Smooth muscle cell (in vitro differentiated cells): ENCODE measurements around the gene XPO4. TPM values are rescaled to one million over a fixed set of nuclear protein-coding genes. Genes with fewer than 3 reads are reported as not detected.

ENCODE experiments used
- DNase-seq: peaks from one replicate; lab custom pipeline; 2025; ENCODE audit not compliant: unreplicated experiment; lab: John Stamatoyannopoulos, UW
- H2AFZ ChIP-seq: fragments of 200-600 bp; sonication (generic); 2 replicates; pipeline ENCODE4 v1.6.0; 2016; ENCODE audit warnings: antibody characterized with exemption, low read depth, mild to moderate bottlenecking
- H3F3A ChIP-seq: fragments of 200-600 bp; sonication (generic); 2 replicates; pipeline ENCODE4 v1.6.0; 2017; ENCODE audit warnings: antibody characterized with exemption, low read depth
- H3K27ac ChIP-seq: fragments of 200-600 bp; sonication (generic); 2 replicates; pipeline ENCODE4 v1.5.1; 2016; ENCODE audit warnings: low read depth, mild to moderate bottlenecking
- H3K27me3 ChIP-seq: fragments of 200-600 bp; sonication (generic); 2 replicates; pipeline ENCODE4 v1.6.1; 2016; ENCODE audit warnings: low read depth, mild to moderate bottlenecking
- H3K36me3 ChIP-seq: fragments of 200-600 bp; sonication (generic); 2 replicates; pipeline ENCODE4 v1.5.1; 2016; ENCODE audit warnings: low read depth
- H3K4me1 ChIP-seq: fragments of 200-600 bp; sonication (generic); 2 replicates; pipeline ENCODE4 v1.5.1; 2016; ENCODE audit warnings: low read depth
- H3K4me2 ChIP-seq: fragments of 200-600 bp; sonication (generic); 2 replicates; pipeline ENCODE4 v1.6.0; 2016; ENCODE audit warnings: mild to moderate bottlenecking
- H3K4me3 ChIP-seq: fragments of 200-600 bp; sonication (generic); 2 replicates; pipeline ENCODE4 v1.5.1; 2016; ENCODE audit warnings: mild to moderate bottlenecking
- H3K79me2 ChIP-seq: fragments of 200-600 bp; sonication (generic); 2 replicates; pipeline ENCODE4 v1.6.0; 2016; ENCODE audit warnings: low read depth, mild to moderate bottlenecking
- H3K9ac ChIP-seq: fragments of 200-600 bp; sonication (generic); 2 replicates; pipeline ENCODE4 v1.6.0; 2016; ENCODE audit warnings: low read depth
- H3K9me3 ChIP-seq: fragments of 200-600 bp; sonication (generic); replicated peaks from 2 replicates; pipeline ENCODE4 v1.5.1; 2016; ENCODE audit warnings: low read depth
- H4K20me1 ChIP-seq: fragments of 200-600 bp; sonication (generic); 2 replicates; pipeline ENCODE4 v1.6.0; 2016; ENCODE audit warnings: low read depth
- WGBS: methylation state at CpG from one replicate; pipeline ENCODE4 v1.1.7; 2016; ENCODE audit warnings: low lambda C conversion rate; 5-methylcytosine and 5-hydroxymethylcytosine counted together
- polyA plus RNA-seq: library from polyadenylated mRNA; unstranded; fragments of >200 nt; fragmentation: Nextera tagmentation; extraction: Ambion mirVana; gene quantifications from 2 replicates; pipeline ENCODE4 v1.2.1, GENCODE V29; 2016
- total RNA-seq: library from RNA; depleted of rRNA; stranded (reverse); fragments of >200 nt; gene quantifications from 2 replicates; pipeline ENCODE4 v1.2.3, GENCODE V29; 2014
- TF ChIP-seq, protein P1 (sequence below): fragments of 200-600 bp; sonication (generic); IDR thresholded peaks from 2 replicates; pipeline ENCODE4 v1.5.1; 2017; ENCODE audit warnings: borderline replicate concordance, mild to moderate bottlenecking, antibody characterized with exemption; ENCODE audit not compliant: insufficient read depth, poor library complexity, severe bottlenecking

XPO4 gene
- total and polyA plus RNA-seq, 2 experiments from 2014 or later, result 3.3 to 16.2 TPM

DNA sequence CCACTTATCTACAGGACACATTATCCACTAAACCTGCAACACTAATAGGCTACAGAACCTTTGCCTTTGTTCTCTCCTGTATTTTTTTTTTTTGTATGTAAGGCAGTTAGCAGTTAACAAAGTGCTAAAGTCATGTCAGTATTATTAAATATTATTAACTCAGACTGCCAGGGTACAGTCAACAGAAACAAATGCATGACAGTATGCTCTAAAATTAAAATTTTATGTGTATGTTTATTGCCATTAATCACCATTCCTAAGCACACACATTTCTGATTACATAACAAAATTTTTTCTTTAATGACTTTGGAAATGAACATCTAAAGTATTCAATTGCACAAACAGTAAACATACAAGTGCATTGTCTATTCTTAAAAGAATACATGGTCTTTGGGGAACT lies 41.7 kb downstream of the XPO4 start:
- Histone ChIP-seq H3K9me3 (no peaks in the 10 kb centered on the region), H3K4me2 (no peak overlapping the region), H4K20me1 (peaks cover 18% of the 10 kb centered on the region), H3K4me1 (no peaks in the 10 kb centered on the region), H3K36me3 (peaks cover 7% of the 10 kb centered on the region), H3K4me3 (no peak overlapping the region), H3K27ac (no peak overlapping the region), H3K9ac (no peak overlapping the region), H3K27me3 (no peaks in the 10 kb centered on the region), H2AFZ (no peak overlapping the region), H3F3A (no peaks in the 10 kb centered on the region), H3K79me2 (peaks cover 16% of the 10 kb centered on the region)
- DNase-seq, result no peak
- TF ChIP-seq, protein P1, sequence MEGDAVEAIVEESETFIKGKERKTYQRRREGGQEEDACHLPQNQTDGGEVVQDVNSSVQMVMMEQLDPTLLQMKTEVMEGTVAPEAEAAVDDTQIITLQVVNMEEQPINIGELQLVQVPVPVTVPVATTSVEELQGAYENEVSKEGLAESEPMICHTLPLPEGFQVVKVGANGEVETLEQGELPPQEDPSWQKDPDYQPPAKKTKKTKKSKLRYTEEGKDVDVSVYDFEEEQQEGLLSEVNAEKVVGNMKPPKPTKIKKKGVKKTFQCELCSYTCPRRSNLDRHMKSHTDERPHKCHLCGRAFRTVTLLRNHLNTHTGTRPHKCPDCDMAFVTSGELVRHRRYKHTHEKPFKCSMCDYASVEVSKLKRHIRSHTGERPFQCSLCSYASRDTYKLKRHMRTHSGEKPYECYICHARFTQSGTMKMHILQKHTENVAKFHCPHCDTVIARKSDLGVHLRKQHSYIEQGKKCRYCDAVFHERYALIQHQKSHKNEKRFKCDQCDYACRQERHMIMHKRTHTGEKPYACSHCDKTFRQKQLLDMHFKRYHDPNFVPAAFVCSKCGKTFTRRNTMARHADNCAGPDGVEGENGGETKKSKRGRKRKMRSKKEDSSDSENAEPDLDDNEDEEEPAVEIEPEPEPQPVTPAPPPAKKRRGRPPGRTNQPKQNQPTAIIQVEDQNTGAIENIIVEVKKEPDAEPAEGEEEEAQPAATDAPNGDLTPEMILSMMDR, result no peak

DNA sequence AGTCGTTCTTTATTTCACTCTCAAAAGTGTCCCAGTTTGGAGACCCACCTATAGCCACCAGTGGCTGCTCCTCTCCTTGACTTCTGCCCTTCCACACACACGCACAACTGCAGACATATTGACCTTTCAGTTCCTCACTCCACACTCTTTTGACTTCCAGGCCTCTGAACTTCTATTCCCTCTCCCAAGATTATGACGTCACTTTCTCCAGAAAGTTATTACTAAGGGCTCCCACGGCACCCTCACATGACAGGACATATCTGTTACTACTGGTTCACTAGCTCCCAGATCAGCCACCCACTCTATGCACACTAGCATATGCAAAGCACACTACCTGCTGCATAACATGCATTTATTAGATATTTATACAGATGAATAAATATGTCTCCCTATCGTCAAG lies 45.9 kb downstream of the XPO4 start:
- DNase-seq, result no peak
- Histone ChIP-seq H3K9ac (no peak overlapping the region), H3K9me3 (no peaks in the 10 kb centered on the region), H2AFZ (no peak overlapping the region), H3K36me3 (peaks cover 4% of the 10 kb centered on the region), H4K20me1 (no peaks in the 10 kb centered on the region), H3K4me3 (no peak overlapping the region), H3K4me2 (no peak overlapping the region), H3K27me3 (no peaks in the 10 kb centered on the region), H3K79me2 (no peaks in the 10 kb centered on the region), H3F3A (no peaks in the 10 kb centered on the region), H3K4me1 (no peaks in the 10 kb centered on the region), H3K27ac (no peak overlapping the region)
- 86% methylated on average over 5 of the region's 5 CpGs for WGBS
- TF ChIP-seq, protein P1, result no peak

DNA sequence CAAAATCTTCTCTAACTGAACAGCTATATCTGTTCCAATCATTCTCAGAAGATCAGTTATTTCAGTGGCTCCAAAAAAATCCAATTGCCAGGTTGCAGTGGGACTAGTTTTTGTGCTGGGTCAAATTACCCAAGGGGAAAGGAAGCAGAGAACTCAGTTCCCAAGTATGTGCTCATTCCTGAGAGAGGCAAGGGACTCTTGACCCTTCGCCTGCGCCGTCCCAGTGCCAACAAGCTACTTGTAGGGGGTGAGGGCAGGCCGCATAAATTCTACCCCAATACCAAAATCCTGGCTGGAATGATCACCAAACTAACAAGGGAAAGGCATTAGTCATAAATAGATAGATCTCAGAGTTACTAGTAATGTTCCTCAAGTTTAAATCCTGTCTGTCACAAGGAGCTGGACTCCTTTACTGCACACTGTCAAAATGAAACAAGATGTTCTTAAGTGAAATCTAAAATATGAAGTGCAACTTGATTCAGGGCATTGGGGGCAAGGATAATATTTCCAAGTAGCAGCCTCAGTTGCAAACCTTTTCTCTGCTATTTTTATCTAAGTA lies 50.6 kb downstream of the XPO4 start:
- TF ChIP-seq, protein P1, result no peak
- no peak for DNase-seq
- H3K9ac ChIP-seq, result no peak overlapping the region

DNA sequence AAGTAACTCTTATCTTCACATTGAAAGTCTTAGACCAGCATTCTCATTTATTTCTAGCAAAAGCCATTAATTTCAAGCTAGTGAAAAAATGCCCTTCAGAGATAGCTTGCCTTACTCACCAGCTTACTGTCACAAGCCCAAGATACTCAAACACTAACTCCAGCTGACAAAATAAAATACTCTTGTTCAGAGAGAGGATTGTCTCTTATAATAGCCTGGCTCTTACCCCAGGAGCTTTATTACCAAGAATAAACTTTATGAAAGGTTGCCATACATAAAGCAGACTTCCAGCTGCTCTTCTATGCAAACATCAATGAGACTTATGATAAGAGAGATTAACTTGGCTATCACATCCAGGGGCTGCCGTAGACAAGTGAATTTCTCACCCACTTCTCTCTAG lies 53.6 kb downstream of the XPO4 start:
- DNase-seq, result no peak
- Histone ChIP-seq H3K4me2 (peak overlapping the region; percentile 1), H3F3A (no peaks in the 10 kb centered on the region), H3K4me1 (peaks cover 5% of the 10 kb centered on the region), H3K27ac (peak overlapping the region; percentile 37), H3K9me3 (no peaks in the 10 kb centered on the region), H3K4me3 (no peak overlapping the region), H3K79me2 (peaks cover 7% of the 10 kb centered on the region), H3K27me3 (no peaks in the 10 kb centered on the region), H2AFZ (no peak overlapping the region), H3K36me3 (no peaks in the 10 kb centered on the region), H3K9ac (no peak overlapping the region), H4K20me1 (peaks cover 11% of the 10 kb centered on the region)
- TF ChIP-seq, protein P1, result no peak
- 18% methylated on average over 1 of the region's 1 CpG for WGBS

More for the DNA sequence above, 50.6 kb downstream of the XPO4 start:
- Histone ChIP-seq H3K36me3 (no peaks in the 10 kb centered on the region), H3K4me1 (peaks cover 5% of the 10 kb centered on the region), H3K4me2 (no peak overlapping the region), H2AFZ (no peak overlapping the region), H4K20me1 (peaks cover 11% of the 10 kb centered on the region), H3K27me3 (no peaks in the 10 kb centered on the region), H3K9me3 (no peaks in the 10 kb centered on the region), H3K4me3 (no peak overlapping the region), H3K27ac (no peak overlapping the region), H3K79me2 (no peaks in the 10 kb centered on the region), H3F3A (no peaks in the 10 kb centered on the region)
- WGBS, result 98% methylated on average over 4 of the region's 4 CpGs
